ENCODE results near the gene MYLK4.

Gene MYLK4

GRCh38 chr6:2710412-2710811, 40.3 kb downstream of the MYLK4 start:
- CTCF ChIA-PET = interaction anchor here (1.7 kb wide), 1 partner anchor 8 kb away, joined by 5 read pairs; no protein-coding TSS in a partner anchor
- Mint-ChIP-seq H3K4me1 (no peaks in the 10 kb centered on the region), H3K27ac (no peak overlapping the region), H3K4me3 (no peak overlapping the region), H3K9me3 (peaks cover 6% of the 10 kb centered on the region), H3K27me3 (peaks cover 10% of the 10 kb centered on the region), H3K36me3 (no peaks in the 10 kb centered on the region)
- no peak for DNase-seq

DNA sequence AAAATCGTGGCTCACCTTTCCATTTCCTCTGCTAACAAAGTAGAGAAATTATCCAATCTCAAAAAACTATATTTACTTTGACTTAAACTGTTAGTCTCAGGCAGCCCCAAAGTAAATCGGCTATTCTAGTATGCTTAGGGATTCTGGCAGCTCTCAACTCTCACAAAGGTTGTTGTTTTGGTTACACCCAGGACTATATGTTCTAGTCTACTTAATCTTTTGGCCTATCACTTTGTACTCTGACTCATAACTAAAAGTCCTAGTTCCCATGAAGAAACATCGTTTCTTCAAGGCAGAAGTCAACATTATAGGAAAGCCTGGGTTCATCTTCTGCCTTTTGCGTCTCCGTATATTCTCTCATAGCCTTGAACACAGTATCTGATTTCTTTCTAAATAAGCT, 42.3 kb downstream of the MYLK4 start:
- no peak for DNase-seq
- H3K4me1 Mint-ChIP-seq = no peaks in the 10 kb centered on the region
- no peak overlapping the region for H3K27ac Mint-ChIP-seq
- peaks cover 10% of the 10 kb centered on the region for H3K27me3 Mint-ChIP-seq
- CTCF ChIA-PET = interaction anchor here (0.8 kb wide), 1 partner anchor 30 kb away, joined by 3 read pairs; no protein-coding TSS in a partner anchor
- H3K36me3 Mint-ChIP-seq = no peaks in the 10 kb centered on the region
- H3K4me3 Mint-ChIP-seq = no peak overlapping the region
- H3K9me3 Mint-ChIP-seq = peaks cover 6% of the 10 kb centered on the region

- Mint-ChIP-seq H3K4me1 (no peaks in the 10 kb centered on the region), H3K27me3 (peaks cover 10% of the 10 kb centered on the region), H3K27ac (no peak overlapping the region), H3K9me3 (peaks cover 6% of the 10 kb centered on the region), H3K36me3 (no peaks in the 10 kb centered on the region), H3K4me3 (no peak overlapping the region)
- no peak for DNase-seq
- CTCF ChIA-PET = interaction anchor here (0.7 kb wide), 1 partner anchor 1229 kb away, joined by 3 read pairs; no protein-coding TSS in a partner anchor
These were observed 44.2 kb downstream of the MYLK4 start for GRCh38 chr6:2706558-2706957.

DNA sequence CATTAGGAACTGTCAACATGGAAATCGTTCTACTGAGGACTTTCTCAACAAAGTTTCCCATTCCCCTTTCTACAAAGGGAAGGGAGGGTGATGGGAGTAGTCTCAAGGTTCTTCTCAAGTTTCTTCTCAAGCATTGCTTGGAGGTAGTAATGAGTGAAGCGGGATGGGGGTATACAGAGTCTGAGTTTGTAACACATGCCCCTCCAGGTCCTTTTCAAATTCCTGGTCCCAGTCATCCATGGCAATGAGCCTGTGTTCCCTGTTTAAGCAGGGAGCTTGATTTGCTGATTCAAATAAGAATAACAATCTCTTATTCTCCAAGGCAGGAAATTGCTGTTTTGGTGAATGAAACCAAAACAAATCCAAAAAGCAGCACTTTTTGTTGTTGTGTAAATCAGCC, 45.5 kb downstream of the MYLK4 start:
- H3K9me3 Mint-ChIP-seq = peaks cover 2% of the 10 kb centered on the region
- no peak for DNase-seq
- no peak overlapping the region for H3K4me3 Mint-ChIP-seq
- no peaks in the 10 kb centered on the region for H3K4me1 Mint-ChIP-seq
- CTCF ChIA-PET = interaction anchor here (0.9 kb wide), 1 partner anchor 70 kb away, joined by 4 read pairs; no protein-coding TSS in a partner anchor
- H3K27me3 Mint-ChIP-seq = peaks cover 13% of the 10 kb centered on the region
- H3K27ac Mint-ChIP-seq = no peak overlapping the region
- H3K36me3 Mint-ChIP-seq = no peaks in the 10 kb centered on the region

DNA sequence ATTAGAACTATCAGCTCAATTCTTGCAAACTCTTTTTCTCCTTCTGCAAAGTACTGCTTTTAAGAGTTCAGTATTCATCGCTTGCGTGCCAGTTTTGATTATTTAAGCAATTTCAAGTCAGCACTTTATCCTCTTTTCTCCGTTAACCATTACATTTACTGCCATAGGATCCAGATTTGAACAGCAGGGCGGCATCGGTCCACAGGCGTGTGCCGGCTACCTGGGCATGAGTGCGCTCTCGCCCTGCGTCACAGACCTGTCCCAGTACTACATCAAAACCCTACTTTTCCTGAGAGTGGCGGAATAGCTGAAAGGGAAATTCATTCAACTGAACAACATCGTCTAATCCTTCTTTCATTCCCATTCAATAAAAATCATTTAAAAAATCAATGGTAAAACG, 53.4 kb downstream of the MYLK4 start:
- Mint-ChIP-seq H3K9me3 (no peaks in the 10 kb centered on the region), H3K36me3 (no peaks in the 10 kb centered on the region), H3K27me3 (peaks cover 10% of the 10 kb centered on the region), H3K27ac (no peak overlapping the region), H3K4me1 (no peaks in the 10 kb centered on the region), H3K4me3 (no peak overlapping the region)
- no peak for DNase-seq
- CTCF ChIA-PET = no interaction called here

- no peak overlapping the region for H3K4me3 Mint-ChIP-seq
- H3K9me3 Mint-ChIP-seq = no peaks in the 10 kb centered on the region
- no peaks in the 10 kb centered on the region for H3K36me3 Mint-ChIP-seq
- peaks cover 8% of the 10 kb centered on the region for H3K27me3 Mint-ChIP-seq
- CTCF ChIA-PET = interaction anchor here (1.1 to 1.3 kb wide), 2 partner anchors 10 to 23 kb away, joined by 3 to 4 read pairs; no protein-coding TSS in a partner anchor
- H3K4me1 Mint-ChIP-seq = no peaks in the 10 kb centered on the region
- DNase-seq = no peak
- H3K27ac Mint-ChIP-seq = no peak overlapping the region
These were observed 55.1 kb downstream of the MYLK4 start for GRCh38 chr6:2695454-2696095.

DNA sequence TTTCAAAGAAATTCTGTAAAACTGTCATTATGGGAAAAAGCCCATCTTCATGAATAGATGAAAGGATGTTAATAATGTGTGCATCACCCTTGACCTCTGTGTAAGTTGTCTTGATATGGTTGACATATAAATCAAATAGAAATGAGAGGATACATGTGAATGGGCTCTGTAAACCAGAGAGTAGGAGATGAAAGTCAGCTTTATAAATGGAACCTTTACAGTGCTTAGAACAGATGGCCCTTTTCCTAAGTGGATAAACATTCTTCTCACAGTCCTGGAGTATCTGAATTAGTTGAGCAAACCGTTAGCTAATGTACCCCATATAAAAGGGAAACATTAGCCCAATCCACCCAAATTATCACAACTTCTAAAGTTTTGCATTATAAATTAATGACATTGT, 57.5 kb downstream of the MYLK4 start:
- Mint-ChIP-seq H3K9me3 (no peaks in the 10 kb centered on the region), H3K27me3 (peaks cover 8% of the 10 kb centered on the region), H3K27ac (no peak overlapping the region), H3K36me3 (no peaks in the 10 kb centered on the region), H3K4me1 (no peaks in the 10 kb centered on the region), H3K4me3 (no peak overlapping the region)
- CTCF ChIA-PET = no interaction called here
- DNase-seq = no peak

- Mint-ChIP-seq H3K27ac (no peak overlapping the region), H3K27me3 (no peaks in the 10 kb centered on the region), H3K9me3 (no peaks in the 10 kb centered on the region), H3K4me1 (no peaks in the 10 kb centered on the region), H3K36me3 (no peaks in the 10 kb centered on the region), H3K4me3 (no peak overlapping the region)
- CTCF ChIA-PET = no interaction called here
- DNase-seq = no peak
These were observed 62.2 kb downstream of the MYLK4 start for GRCh38 chr6:2688401-2689064.

- H3K4me3 Mint-ChIP-seq = no peak overlapping the region
- CTCF ChIA-PET = no interaction called here
- DNase-seq = no peak
These were observed 63.3 kb downstream of the MYLK4 start for GRCh38 chr6:2687456-2687855.

GRCh38 chr6:2686515-2686914, 64.2 kb downstream of the MYLK4 start:
- Mint-ChIP-seq H3K9me3 (no peaks in the 10 kb centered on the region), H3K4me3 (no peak overlapping the region), H3K36me3 (no peaks in the 10 kb centered on the region), H3K27me3 (no peaks in the 10 kb centered on the region), H3K4me1 (no peaks in the 10 kb centered on the region), H3K27ac (no peak overlapping the region)
- CTCF ChIA-PET = no interaction called here
- no peak for DNase-seq

More at GRCh38 chr6:2687456-2687855, 63.3 kb downstream of the MYLK4 start:
- no peaks in the 10 kb centered on the region for H3K36me3 Mint-ChIP-seq
- no peaks in the 10 kb centered on the region for H3K27me3 Mint-ChIP-seq
- no peak overlapping the region for H3K27ac Mint-ChIP-seq
- no peaks in the 10 kb centered on the region for H3K9me3 Mint-ChIP-seq
- no peaks in the 10 kb centered on the region for H3K4me1 Mint-ChIP-seq

GRCh38 chr6:2684766-2685754, 65.7 kb downstream of the MYLK4 start:
- H3K4me1 Mint-ChIP-seq = no peaks in the 10 kb centered on the region
- no peak overlapping the region for H3K4me3 Mint-ChIP-seq
- H3K9me3 Mint-ChIP-seq = no peaks in the 10 kb centered on the region
- H3K27me3 Mint-ChIP-seq = no peaks in the 10 kb centered on the region
- H3K36me3 Mint-ChIP-seq = no peaks in the 10 kb centered on the region
- DNase-seq = no peak
- no peak overlapping the region for H3K27ac Mint-ChIP-seq
- CTCF ChIA-PET = interaction anchor here (0.5 kb wide), 1 partner anchor 50 kb away, joined by 3 read pairs; no protein-coding TSS in a partner anchor

DNA sequence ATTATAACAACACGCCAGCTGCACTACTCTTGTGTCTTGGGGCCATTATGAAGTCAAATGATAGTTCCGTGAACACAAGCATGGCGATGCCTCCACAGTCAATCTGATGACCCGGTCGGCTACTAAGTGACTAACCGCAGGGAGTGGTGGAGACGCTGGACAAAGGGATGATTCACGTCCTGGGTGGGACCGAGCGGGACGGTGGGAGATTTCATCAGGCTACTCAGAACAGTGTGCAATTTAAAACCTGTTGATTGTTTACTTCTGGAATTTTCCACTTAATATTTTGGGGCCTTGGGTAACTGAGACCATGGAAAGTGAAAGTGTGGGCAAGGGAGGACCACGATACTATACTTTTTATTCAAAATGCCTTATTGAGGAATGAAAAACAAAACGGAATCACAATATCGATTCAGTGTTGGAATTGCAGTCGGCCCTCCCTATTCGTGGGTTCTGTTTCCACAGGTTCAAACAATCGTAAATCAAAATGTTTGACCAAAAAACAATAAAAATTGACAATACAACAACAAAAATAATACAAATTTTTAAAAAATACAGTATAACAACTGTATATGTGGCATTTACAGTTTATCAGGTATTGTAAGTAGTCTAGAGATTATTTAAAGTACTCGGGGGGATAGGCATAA, 66.5 kb downstream of the MYLK4 start:
- CTCF ChIA-PET = no interaction called here
- Mint-ChIP-seq H3K9me3 (no peaks in the 10 kb centered on the region), H3K4me3 (no peak overlapping the region), H3K4me1 (no peaks in the 10 kb centered on the region), H3K27ac (no peak overlapping the region), H3K27me3 (no peaks in the 10 kb centered on the region), H3K36me3 (no peaks in the 10 kb centered on the region)
- no peak for DNase-seq

DNA sequence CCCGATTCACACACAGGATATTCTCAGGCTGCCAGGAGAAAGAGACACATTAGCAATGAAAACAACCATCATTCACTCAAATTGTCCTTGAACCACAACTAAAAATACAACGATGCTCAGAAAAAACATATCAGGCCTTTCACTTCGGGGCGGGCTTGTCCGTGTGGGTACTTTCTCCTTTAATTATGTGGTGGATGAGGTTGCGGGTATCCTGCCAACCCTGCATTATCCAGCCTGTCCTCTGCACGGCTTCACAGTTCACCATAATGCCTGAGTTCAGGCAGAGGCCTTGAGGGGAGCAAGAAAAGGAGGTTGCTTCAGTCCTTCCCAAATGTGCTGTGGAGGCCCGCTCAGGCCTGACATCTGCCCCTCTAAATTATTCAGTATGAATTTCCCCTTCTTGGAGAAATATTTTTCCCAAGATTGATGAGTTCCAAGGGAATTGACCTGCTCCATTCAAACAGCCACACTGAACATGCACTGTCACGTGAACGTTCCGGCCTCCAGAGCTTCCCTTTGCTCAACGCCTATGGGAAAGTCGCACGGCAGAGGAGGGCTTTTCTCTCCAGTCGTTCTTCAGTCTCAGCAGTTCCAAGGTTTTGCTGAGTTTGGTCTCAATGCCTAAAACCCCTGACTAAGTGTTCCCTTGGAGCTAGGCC, 70.3 kb downstream of the MYLK4 start:
- H3K4me3 Mint-ChIP-seq = no peak overlapping the region
- peaks cover 3% of the 10 kb centered on the region for H3K27me3 Mint-ChIP-seq
- DNase-seq = no peak
- no peak overlapping the region for H3K27ac Mint-ChIP-seq
- no peaks in the 10 kb centered on the region for H3K4me1 Mint-ChIP-seq
- H3K36me3 Mint-ChIP-seq = no peaks in the 10 kb centered on the region
- no peaks in the 10 kb centered on the region for H3K9me3 Mint-ChIP-seq
- CTCF ChIA-PET = no interaction called here
